Activated CD4-positive, alpha-beta T cell treated with anti-CD3 and anti-CD28 coated beads, Interleukin-2, amount 50 U/mL, for 4 hours (primary cell): ENCODE data around the gene MACROD2.

Experiments used
- DNase-seq, 2 experiments: peaks; one replicate each; pipeline ENCODE4 v3.0.0-alpha.2; 2020

Gene MACROD2

GRCh38 chr20:14553774-14554534 lies 558.6 kb downstream of the MACROD2 start:
- DNase-seq, result no peak

DNA sequence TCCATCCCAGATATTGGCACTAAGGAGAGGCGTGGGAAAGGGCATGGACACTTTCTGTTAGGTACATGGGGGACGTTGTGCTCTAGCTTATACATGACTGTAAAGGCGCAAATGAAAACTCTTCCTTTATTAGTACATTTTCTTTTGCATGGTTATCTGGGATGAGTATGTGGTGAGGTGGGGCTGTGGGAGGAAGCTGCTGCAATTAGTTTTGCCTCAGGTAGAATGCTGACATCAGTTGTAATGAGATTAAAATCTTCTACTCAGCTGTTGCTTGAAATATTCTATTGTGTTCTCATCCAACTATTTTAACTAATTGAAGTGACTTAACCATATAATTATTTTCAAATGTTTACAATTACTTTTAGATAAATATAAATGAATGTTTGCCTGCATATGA lies 560.4 kb downstream of the MACROD2 start:
- no peak for DNase-seq

- no peak for DNase-seq
These were observed 560.9 kb downstream of the MACROD2 start for GRCh38 chr20:14556206-14556605.

- no peak for DNase-seq
These were observed 564.3 kb downstream of the MACROD2 start for GRCh38 chr20:14559612-14560011.

DNA sequence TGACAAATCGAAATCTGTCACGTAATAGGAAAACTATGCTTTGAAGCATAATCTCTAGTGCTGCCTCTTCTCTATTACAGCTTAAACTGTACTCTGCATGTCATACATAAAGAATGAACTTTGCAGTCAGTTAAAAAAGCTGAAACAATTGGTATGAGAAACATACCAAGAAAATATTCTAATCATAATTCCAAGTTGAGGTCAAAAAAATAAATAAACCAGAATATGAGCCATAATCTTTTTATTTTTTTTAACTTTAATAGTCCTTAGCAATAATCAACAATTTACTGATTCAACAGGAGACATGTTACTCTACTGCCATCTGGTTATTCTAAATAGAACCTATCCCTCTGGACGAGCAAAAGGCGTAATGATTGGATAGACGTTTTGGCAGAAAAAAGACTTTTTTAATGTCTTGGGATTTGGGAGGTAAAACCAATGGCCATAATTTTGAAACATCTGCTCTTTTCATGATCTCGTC lies 566.5 kb downstream of the MACROD2 start:
- DNase-seq, result no peak

DNA sequence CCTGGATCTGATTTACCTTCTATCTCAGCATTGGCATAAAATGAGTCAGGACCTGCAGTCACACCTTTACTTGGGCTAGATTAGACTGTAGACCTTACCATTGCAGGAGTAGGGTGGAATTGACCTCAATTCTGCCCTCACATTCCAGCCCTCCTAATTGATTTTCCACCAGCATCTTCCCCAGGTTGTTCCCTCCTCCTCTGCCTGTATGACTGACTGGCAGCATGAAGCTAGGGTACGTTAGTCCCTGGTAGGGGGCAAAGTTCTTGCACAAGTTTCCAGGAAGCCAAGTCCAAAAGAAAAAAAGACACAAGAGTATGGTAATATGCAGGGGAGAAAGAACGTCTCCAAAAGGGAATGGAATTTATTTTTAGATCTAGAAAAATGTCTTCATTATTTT lies 567.7 kb downstream of the MACROD2 start:
- no peak for DNase-seq

- DNase-seq, result no peak
These were observed 571.2 kb downstream of the MACROD2 start for GRCh38 chr20:14566505-14566904.

- no peak for DNase-seq
These were observed 572.9 kb downstream of the MACROD2 start for GRCh38 chr20:14568225-14568624.

- no peak for DNase-seq
These were observed 573.4 kb downstream of the MACROD2 start for GRCh38 chr20:14568701-14569100.

DNA sequence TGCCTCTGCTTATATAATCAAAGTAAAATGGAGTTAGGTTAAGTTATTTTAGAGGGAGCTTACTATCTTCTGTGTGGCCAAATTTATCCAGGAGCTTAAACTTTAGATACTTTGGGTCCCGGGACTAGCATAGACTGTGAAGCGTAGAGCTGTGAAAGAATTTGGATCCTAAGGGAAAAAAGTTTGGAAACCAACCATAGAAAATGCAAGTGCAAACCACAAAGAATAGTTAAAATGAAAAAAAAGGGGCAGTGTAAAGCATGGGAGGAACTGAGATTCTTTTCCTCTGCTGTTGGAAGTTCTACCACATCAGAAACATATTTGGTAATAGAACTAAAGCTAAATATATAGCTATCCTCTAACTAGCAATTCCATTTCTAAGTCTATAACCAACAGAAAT lies 574.3 kb downstream of the MACROD2 start:
- DNase-seq, result no peak

DNA sequence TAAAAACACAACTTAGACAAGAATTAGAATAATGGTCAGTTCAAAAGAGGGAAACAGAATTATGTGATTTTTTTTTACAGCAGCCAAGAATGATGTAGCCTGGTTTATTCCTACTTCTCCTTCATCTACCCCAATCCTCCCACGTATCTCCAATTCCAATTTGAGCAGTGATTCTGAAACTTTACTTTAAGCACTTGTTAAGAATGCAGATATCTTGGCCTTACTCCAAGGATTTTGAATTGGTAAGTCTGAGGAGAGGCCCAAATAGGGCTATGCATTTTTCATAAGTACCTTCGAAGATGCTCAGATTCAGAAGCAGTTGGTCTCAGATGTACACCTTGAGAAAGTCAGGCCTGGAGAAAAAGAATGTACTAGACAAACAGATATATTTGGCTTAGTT lies 575.5 kb downstream of the MACROD2 start:
- DNase-seq, result no peak

DNA sequence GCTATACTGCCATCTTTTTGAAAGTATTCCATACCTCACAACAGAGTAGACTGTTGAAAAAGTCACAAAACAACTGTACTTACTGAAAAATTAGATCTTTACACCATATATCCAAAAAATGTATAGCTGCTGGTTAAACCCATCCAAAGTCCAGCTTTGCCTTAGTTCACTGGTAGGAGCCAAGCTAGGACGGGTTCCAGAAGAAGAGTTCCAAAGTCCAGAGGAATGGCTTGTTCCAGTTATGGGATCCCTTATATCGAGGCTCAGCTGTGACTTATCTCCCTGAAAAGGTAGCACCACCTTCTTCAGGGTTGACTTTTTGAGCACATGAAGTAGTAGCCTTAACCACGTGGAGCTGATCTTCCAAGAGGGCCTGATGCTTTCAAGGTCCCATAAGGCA lies 578.4 kb downstream of the MACROD2 start:
- no peak for DNase-seq

DNA sequence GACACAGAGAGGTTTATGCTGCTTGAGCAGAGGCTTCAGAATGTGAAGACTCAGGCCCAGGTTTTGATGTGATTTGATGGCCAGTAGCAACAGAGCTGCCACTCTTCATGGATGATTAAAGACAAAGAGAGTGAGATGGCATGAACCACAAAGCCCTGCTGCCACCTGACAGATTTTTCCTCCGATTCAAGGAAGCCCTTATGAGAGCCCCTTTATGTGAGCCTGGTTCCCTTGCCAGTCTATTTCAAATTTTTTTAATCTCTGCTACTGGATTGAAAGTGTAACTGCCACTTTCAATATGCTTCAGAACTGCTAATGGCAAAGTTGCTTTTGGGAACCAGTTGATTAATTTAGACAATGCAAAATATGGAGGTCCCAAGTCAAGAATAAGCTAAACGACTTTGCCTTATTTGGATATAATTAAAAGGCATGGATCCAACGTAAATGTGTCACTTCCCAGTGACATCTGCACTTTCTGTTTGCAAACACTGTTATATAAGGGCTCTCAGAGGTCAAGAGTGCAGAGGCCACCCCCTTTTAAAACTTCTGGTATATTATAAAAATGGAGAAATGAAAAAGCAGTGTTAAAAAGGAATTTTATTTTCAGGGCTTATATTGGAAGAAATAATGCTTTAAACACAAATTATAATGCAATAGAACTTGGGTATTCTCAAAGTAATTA lies 581.0 kb downstream of the MACROD2 start:
- DNase-seq, result no peak

DNA sequence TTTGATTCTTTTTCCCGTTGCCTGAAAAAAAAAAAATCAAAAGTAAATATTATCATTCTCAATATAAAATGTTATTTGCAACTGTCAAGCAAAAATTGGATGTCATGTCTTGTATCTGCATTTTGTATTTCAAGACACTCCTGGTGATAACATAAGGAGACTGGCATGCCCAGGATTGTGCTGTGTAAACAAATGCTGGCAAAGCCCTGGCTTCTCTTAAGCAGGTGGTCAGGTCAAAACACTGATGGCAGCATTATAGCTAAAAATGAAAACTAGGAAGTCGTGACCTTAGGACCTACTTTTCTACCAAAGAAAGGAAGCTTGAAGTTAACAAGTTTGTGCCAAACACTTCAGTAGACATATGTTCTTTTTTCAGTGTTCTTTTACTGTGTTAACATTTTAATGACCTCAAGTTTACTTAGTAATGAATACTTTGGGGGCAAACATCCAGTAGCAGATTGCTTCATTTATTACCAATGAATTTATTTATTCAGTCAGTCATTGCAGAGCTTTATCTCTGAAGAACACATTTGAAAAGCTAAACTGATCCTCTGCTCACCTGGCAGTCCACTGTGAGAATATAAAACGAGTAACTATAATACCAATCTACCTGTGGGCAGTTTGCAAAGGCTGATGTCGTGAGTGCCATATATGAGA lies 585.2 kb downstream of the MACROD2 start:
- DNase-seq, result no peak

GRCh38 chr20:14581731-14582130 lies 586.4 kb downstream of the MACROD2 start:
- no peak for DNase-seq

DNA sequence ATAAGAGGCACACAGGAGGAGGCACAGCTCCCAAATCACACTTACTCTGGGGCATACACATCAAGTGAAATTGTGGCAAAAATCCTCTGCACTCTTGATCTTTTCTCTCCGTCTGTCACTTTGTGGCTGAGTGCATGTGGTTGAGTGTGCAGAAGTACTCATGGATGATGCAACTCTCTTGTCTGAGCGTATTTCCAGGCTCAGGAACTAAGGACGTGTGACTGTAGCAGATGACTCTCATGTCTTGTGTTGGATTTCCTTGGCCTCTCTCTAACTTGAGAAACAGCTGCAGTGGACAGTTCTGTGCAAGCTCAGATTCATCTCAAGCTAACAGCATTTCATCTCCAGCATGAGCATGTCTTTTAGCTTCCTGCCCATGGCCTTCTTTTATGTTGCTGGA lies 587.5 kb downstream of the MACROD2 start:
- DNase-seq, result no peak

DNA sequence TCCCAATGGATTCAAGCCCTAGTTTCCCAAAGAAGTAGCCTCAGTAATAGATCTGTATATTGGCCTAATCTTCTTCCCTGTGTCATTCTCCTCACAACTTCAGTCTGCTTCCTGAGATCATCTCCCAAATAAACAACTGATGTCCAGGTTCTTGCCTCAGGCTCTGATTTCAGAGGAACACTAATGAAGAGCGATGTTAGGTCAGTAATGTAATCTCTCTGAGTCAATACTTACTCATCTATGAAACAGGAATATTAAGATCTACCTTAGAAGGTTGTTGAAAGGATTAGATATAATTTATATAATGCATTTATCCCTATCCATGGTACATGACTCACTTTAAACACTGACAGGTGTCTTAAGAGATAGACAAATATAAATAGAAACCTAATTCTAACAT lies 588.1 kb downstream of the MACROD2 start:
- DNase-seq, result no peak

DNA sequence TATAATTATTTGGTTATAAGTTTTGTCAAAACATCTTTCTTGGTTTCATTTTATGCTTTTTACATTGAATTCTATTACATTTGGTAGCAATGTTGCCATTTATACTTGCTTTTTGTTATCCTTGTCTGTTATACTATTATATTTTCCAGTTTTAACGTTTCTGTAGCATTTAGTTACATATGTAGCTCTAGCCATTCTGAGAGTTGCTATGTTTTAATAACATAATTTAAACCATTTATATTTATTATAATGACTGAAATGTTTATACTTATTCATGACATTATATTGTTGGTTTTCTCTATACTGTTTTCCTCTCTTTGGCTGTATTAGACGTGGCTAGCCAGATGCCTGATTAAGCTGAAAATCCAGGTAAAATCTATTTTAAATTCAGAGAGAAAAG lies 594.1 kb downstream of the MACROD2 start:
- no peak for DNase-seq

DNA sequence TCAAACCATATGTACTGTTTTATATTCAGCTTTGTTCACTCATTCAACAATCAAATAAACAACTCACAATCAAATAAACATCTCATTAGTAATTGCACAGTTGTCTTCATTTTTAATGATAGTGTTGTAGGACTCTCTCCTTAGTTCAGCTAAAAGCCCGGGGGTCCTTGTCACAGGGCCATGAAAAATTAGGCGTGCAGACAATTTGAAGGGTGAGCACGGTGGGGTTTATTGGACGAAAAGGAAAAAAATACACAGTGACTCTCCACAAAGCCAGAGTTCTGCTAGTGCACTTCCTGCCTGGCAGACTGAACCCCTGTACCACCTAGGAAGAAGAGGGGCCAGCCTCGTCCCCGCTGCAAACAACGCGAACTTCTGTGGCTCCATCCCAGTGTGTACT lies 599.7 kb downstream of the MACROD2 start:
- DNase-seq, result no peak

DNA sequence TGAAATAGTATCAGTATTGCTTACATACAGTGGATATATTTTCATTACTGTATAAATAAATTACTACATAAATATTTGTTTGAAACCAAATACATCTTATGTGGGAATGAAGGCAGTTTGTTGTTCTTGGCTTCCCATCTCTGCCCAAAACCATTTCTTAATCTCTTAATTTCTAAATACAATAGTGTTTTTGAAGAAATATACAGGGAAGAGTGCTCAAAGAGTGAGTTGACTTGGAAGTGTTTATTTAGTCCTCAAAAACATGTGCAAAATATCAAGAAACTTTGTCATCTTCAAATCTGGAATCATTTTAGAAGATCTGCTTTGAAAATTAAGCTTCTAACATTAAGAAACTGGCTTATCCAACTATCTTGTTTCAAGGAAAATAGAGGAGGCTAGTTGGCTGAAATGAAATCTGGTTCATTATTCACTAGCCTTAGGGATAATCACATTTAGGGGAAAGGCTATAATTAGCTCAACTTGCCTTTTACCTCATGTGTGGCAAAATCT lies 601.9 kb downstream of the MACROD2 start:
- no peak for DNase-seq

- no peak for DNase-seq
These were observed 604.3 kb downstream of the MACROD2 start for GRCh38 chr20:14599613-14600012.

GRCh38 chr20:14600527-14600926 lies 605.2 kb downstream of the MACROD2 start:
- no peak for DNase-seq

DNA sequence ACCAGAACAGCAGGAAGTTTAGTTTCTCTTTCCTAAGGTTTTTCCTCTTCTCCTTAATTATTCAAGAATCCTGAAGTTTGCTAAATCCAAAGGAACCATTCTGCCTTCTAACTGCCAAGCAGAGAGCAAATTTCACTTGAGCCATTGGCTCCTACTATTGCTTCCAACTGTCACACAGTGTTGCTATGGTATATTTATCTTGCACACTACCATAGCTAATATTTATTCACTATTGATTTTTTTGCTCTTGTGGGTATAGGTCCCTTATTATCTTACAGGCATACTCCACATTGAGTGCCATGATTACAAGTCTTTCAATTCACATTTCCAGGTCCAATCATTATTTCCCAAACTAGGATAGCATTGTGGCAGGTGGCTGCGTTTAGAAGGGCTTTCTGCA lies 608.8 kb downstream of the MACROD2 start:
- no peak for DNase-seq
